WERI-Rb-1 (cell line): ENCODE results near the gene BPNT1.

Experiments used
- DNase-seq: peaks from one replicate; pipeline ENCODE4 v3.0.0-alpha.2; 2020
- H3K27ac ChIP-seq: fragments of 250-450 bp; sonication (Bioruptor Pico); 2 replicates; pipeline ENCODE4 v1.5.1; 2020; ENCODE audit warnings: mild to moderate bottlenecking, moderate library complexity
- H3K27me3 ChIP-seq: fragments of 250-450 bp; sonication (Bioruptor Pico); 2 replicates; pipeline ENCODE4 v1.5.1; 2021; ENCODE audit warnings: mild to moderate bottlenecking, low read depth, moderate library complexity; ENCODE audit not compliant: insufficient read depth, severe bottlenecking
- H3K36me3 ChIP-seq: fragments of 250-450 bp; sonication (Bioruptor Pico); 2 replicates; pipeline ENCODE4 v1.5.1; 2020; ENCODE audit warnings: mild to moderate bottlenecking, moderate library complexity
- H3K4me3 ChIP-seq: 2 replicates; pipeline ENCODE4 v1.5.1; 2011; ENCODE audit warnings: low read depth, mild to moderate bottlenecking, control low read depth, low read length
- H3K9me3 ChIP-seq: fragments of 250-450 bp; sonication (Bioruptor Pico); 2 replicates; pipeline ENCODE4 v1.5.1; 2021; ENCODE audit warnings: mild to moderate bottlenecking, moderate library complexity; ENCODE audit not compliant: severe bottlenecking
- TF ChIP-seq, protein P1 (sequence below): IDR thresholded peaks from 2 replicates; pipeline ENCODE4 v1.5.1; 2011; ENCODE audit warnings: low read depth, mild to moderate bottlenecking, control low read depth, inconsistent platforms, low read length

Gene BPNT1

GRCh38 chr1:220011620-220012019 lies 78.0 kb downstream of the BPNT1 start:
- Histone ChIP-seq H3K27me3 (no peaks in the 10 kb centered on the region), H3K36me3 (peaks cover 52% of the 10 kb centered on the region), H3K27ac (no peak overlapping the region), H3K4me3 (no peak overlapping the region), H3K9me3 (no peaks in the 10 kb centered on the region)
- DNase-seq = no peak
- TF ChIP-seq, protein P1, sequence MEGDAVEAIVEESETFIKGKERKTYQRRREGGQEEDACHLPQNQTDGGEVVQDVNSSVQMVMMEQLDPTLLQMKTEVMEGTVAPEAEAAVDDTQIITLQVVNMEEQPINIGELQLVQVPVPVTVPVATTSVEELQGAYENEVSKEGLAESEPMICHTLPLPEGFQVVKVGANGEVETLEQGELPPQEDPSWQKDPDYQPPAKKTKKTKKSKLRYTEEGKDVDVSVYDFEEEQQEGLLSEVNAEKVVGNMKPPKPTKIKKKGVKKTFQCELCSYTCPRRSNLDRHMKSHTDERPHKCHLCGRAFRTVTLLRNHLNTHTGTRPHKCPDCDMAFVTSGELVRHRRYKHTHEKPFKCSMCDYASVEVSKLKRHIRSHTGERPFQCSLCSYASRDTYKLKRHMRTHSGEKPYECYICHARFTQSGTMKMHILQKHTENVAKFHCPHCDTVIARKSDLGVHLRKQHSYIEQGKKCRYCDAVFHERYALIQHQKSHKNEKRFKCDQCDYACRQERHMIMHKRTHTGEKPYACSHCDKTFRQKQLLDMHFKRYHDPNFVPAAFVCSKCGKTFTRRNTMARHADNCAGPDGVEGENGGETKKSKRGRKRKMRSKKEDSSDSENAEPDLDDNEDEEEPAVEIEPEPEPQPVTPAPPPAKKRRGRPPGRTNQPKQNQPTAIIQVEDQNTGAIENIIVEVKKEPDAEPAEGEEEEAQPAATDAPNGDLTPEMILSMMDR = no peak
